Measurements from ENCODE around the gene TTC7B. TPM values are rescaled to one million over a fixed set of nuclear protein-coding genes. Genes with fewer than 3 reads are reported as not detected.

The TTC7B gene
- total and polyA plus RNA-seq, 2 of the 13 experiments (the other 11 are each of a cell fraction or from before 2014, with no cell fraction given), result 1.3 to 3.2 TPM

DNA sequence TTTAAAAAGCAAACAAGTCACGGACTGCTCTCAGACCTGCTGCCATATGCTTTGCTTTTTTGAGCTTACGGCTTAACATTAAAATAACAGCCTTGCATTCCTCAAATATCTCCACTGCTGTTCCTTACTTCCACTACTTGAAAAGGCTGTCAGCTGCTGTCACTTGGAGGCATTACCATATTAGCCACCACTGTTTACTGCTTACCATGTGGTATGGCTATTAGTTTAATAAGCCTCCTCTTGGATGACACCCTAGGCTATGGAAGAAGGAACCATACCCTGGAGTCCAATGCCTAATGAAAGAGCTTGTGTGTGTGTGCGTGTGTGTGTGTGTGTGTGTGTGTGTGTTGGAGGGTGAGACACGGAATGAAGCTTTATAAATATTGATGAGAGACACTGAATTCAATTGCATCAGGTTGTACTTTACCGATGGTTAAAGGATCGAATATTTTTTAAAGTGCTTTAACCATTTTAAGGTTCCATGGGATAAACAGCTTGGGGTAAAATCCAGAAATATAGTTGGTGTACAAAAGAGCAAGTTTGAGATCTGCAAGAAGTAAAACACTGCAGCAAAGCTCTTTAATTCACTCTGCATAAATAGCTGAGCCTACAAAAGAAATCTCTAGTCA, 174.5 kb downstream of the TTC7B start (continued):
- TF ChIP-seq ZNF609 (CRISPR knock-in tag; IDR thresholded peaks at IDR 0.05; ENCODE audit: borderline replicate concordance), result no peak

GRCh38 chr14:90641168-90641567, 175.1 kb downstream of the TTC7B start:
- in situ Hi-C loops (cut with HindIII; ENCODE audit: extremely low pct_ligation_motif_present, low pct_unique_long_range_greater_than_20kb), result no loop called here
- H3K9me3 ChIP-seq (ENCODE audit: low read length), result no peaks in the 10 kb centered on the region
- H4K20me1 ChIP-seq (ENCODE audit: insufficient read depth, low read length), result no peaks in the 10 kb centered on the region
- no TSS peak for BruUV-seq (replicated peaks)
- no peak overlapping the region for H3K27ac ChIP-seq (ENCODE audit: extremely low read length, insufficient read depth, low read length)
- WGBS (ENCODE audit: low lambda C conversion rate), result 88% methylated on average over 3 of the region's 3 CpGs
- ATAC-seq (no peak), DNase-seq (ENCODE audit: low spot score) (no peak), FAIRE-seq (no peak)
- ChIA-PET POLR2A (no interaction called here), CTCF (ENCODE audit: low intra/inter-chr PET ratio, low total read pairs) (no interaction called here)
- H3K27me3 ChIP-seq (ENCODE audit: control insufficient read depth in 1 of 2, insufficient read depth in 2 of 2, low read length in 2 of 2), result no peaks in the 10 kb centered on the region; a peak in 1 of 5 replicates
- H3K4me1 ChIP-seq (ENCODE audit: insufficient read depth, low read length), result peaks cover 43% of the 10 kb centered on the region
- H3K79me2 ChIP-seq (ENCODE audit: insufficient read depth, low read length), result no peaks in the 10 kb centered on the region
- H3K4me2 ChIP-seq (ENCODE audit: low read depth, low read length), result no peak overlapping the region
- intact Hi-C loops (cut with micrococcal nuclease; ENCODE audit: unreplicated experiment), result no loop called here
- H3K4me3 ChIP-seq (replicated peaks in 1 of 3; ENCODE audit: insufficient read depth in 1 of 3, low read depth in 2 of 3, low read length in 3 of 3), result no peak overlapping the region
- TF ChIP-seq ZC3H4 (CRISPR knock-in tag; IDR thresholded peaks at IDR 0.05; ENCODE audit: borderline replicate concordance) (no peak), CEBPG (CRISPR knock-in tag; IDR thresholded peaks at IDR 0.05) (no peak), SALL1 (CRISPR knock-in tag; IDR thresholded peaks at IDR 0.05) (no peak), ZNF816 (CRISPR knock-in tag; IDR thresholded peaks at IDR 0.05; ENCODE audit: borderline replicate concordance) (no peak), TBL1XR1 (IDR thresholded peaks at IDR 0.05; ENCODE audit: borderline replicate concordance, low read length, partially characterized antibody) (no peak), GPN1 (CRISPR knock-in tag; IDR thresholded peaks at IDR 0.05; ENCODE audit: borderline replicate concordance) (no peak)
- TF ChIP-seq, protein P1, sequence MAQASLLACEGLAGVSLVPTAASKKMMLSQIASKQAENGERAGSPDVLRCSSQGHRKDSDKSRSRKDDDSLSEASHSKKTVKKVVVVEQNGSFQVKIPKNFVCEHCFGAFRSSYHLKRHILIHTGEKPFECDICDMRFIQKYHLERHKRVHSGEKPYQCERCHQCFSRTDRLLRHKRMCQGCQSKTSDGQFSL (CRISPR knock-in tag; IDR thresholded peaks at IDR 0.05), result no peak
- TF ChIP-seq, protein P2, sequence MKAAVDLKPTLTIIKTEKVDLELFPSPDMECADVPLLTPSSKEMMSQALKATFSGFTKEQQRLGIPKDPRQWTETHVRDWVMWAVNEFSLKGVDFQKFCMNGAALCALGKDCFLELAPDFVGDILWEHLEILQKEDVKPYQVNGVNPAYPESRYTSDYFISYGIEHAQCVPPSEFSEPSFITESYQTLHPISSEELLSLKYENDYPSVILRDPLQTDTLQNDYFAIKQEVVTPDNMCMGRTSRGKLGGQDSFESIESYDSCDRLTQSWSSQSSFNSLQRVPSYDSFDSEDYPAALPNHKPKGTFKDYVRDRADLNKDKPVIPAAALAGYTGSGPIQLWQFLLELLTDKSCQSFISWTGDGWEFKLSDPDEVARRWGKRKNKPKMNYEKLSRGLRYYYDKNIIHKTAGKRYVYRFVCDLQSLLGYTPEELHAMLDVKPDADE (CRISPR knock-in tag; IDR thresholded peaks at IDR 0.05), result no peak
- no peak overlapping the region for H3K9ac ChIP-seq (ENCODE audit: insufficient read depth, low read depth, low read length)
- no peaks in the 10 kb centered on the region for H3K36me3 ChIP-seq (replicated peaks in 1 of 2; ENCODE audit: control insufficient read depth in 1 of 2, insufficient read depth in 2 of 2, low read length in 2 of 2)
- no peak overlapping the region for H2AFZ ChIP-seq (ENCODE audit: low read length)
